Upper lobe of left lung (tissue), 4 donors: Measurements from ENCODE around the gene ST6GALNAC3.

ENCODE experiments used
- POLR2A ChIP-seq, 4 donors: fragments of 450-650 bp; IDR thresholded peaks; one replicate each; pipeline ENCODE4 v1.5.1; 2016 to 2017; ENCODE audit warnings: antibody characterized with exemption in 4 of 4, mild to moderate bottlenecking in 2 of 4
- POLR2AphosphoS5 ChIP-seq, 2 donors: sonication (generic); formaldehyde crosslinking; IDR thresholded peaks; one replicate each; pipeline ENCODE4 v1.5.1; 2017; ENCODE audit warnings: antibody characterized with exemption in 2 of 2
- TF ChIP-seq, protein P1 (sequence below), 6 experiments: fragments of 450-650 bp in 4 of 6; fragments of 200-600 bp in 2 of 6; sonication (generic) in 2 of 6; IDR thresholded peaks; one replicate each; pipeline ENCODE4 v1.5.1; 2016 to 2019; ENCODE audit warnings: antibody characterized with exemption in 6 of 6

DNA sequence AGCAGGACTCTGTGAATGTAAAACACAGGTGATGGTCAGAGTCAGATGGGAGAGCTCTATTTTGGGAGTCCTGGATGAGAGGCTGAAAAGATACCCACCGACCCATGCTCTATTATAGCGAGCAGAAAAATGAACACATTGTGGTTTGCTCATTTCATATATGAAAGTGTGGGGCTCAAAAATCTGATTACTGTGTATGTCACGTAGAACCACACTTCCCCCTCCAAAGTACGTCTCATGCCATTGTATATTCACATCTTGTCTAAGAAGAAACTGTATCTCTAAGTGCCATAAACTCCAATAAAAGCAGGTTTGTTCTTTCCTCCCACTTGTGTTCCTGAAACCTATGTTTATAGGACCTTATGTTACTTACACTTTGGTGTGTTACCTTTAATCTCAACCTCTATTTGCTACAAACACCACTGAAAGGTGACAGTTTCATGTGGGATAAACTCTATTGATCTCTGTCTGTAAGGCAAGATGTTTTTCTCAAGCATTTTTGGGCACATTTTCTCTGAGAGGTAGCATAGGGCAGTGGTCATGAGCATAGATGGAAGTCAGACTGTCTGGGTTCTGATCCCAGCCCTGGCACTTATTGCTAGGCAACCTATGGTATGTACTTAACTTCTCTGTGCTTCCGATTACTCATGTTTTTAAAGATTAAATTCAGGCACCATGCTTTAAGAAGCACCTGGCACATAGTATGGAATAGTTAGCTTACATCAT is 214.4 kb downstream of the ST6GALNAC3 start:
- TF ChIP-seq, protein P1, sequence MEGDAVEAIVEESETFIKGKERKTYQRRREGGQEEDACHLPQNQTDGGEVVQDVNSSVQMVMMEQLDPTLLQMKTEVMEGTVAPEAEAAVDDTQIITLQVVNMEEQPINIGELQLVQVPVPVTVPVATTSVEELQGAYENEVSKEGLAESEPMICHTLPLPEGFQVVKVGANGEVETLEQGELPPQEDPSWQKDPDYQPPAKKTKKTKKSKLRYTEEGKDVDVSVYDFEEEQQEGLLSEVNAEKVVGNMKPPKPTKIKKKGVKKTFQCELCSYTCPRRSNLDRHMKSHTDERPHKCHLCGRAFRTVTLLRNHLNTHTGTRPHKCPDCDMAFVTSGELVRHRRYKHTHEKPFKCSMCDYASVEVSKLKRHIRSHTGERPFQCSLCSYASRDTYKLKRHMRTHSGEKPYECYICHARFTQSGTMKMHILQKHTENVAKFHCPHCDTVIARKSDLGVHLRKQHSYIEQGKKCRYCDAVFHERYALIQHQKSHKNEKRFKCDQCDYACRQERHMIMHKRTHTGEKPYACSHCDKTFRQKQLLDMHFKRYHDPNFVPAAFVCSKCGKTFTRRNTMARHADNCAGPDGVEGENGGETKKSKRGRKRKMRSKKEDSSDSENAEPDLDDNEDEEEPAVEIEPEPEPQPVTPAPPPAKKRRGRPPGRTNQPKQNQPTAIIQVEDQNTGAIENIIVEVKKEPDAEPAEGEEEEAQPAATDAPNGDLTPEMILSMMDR (IDR thresholded peaks at IDR 0.05) = no peak
- TF ChIP-seq POLR2A (IDR thresholded peaks at IDR 0.05) (no peak), POLR2AphosphoS5 (IDR thresholded peaks at IDR 0.05) (no peak)
